Fibroblast of skin of abdomen (primary cell): ENCODE data around the gene MEIG1.
"Not testable (repeated sequence)": the region's sequence is repeated elsewhere in the genome, so short reads cannot be mapped to it uniquely, and the experiment has no call there.

Experiments
- DNase-seq: peaks from one replicate; pipeline ENCODE4 v3.0.0-alpha.2; 2013

Gene MEIG1

DNA sequence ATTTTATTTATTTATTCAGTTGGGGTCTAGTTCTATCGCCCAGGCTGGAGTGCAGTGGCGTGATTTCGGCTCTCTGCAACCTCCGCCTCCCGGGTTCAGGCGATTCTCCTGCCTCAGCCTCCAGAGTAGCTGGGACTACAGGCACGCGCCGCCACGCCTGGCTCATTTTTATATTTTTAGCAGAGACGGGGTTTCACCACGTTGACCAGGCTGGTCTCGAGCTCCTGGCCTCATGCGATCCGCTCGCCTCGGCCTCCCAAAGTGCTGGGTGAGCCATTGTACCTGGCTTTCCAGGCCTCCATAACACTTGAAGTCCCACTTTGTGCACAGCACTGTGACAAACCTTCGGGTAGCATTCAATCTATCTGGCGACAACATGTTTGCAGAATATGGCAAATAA is 4.3 kb upstream of the MEIG1 start:
- DNase-seq = no peak

DNA sequence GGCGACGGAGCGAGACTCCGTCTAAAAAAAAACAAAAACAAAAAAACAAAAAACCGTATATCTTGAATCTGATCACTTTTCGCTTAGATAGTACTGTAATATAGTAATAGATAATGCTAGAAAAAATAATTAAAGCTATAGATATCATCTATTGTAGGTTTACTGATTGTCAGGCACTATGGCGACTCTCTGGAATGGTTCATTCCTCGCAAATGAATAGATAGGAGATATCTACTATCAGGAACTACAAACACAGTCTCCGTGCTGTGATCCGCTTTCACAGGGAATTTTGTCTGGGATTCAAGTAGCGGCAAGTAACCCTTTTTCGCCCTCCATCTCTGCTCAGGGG is 342 bp upstream of the MEIG1 start:
- no peak for DNase-seq

DNA sequence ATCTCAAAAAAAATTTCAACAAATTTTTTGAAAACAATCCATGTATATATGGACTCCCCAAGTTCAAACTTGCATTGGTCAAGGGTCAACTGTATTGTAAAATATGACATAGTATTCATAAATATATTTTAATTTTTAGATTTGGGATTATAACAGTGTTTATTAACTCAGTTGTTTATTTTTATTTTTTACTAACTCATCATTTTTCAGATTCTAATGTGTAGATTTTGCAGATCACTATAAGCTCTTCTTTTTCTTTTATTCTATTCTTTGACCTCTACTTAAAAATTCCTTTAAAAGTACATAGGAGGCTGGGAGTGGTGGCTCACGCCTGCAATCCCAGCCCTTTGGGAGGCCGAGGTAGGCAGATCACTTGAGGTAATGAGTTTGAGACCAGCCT is 8.7 kb downstream of the MEIG1 start:
- no peak for DNase-seq

DNA sequence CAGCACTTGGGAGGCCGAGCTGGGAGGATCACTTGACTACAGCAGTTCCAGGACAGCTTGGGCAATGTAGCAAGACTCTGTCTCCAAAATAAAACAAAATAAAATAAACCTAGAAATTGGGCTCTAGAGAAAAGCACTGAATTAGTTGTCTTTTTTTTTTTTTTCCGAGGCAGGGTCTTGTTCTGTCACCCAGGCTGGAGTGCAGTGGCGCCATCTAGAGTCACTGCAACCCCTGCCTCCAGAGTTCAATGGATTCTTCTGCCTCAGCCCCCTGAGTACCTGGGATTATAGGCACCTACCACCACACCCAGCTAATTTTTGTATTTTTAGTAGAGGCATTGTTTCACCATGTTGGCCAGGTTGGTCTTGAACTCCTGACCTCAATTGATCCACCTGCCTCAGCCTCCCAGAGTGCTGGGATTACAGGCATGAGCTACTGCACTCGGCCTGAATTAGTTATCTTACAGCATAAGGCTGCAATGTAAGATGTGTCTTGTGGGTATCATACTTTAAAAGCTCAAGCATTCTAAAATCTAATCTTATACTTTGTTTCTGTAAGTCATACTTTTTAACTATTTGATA is 12.8 kb downstream of the MEIG1 start:
- peak; percentile 18 for DNase-seq

DNA sequence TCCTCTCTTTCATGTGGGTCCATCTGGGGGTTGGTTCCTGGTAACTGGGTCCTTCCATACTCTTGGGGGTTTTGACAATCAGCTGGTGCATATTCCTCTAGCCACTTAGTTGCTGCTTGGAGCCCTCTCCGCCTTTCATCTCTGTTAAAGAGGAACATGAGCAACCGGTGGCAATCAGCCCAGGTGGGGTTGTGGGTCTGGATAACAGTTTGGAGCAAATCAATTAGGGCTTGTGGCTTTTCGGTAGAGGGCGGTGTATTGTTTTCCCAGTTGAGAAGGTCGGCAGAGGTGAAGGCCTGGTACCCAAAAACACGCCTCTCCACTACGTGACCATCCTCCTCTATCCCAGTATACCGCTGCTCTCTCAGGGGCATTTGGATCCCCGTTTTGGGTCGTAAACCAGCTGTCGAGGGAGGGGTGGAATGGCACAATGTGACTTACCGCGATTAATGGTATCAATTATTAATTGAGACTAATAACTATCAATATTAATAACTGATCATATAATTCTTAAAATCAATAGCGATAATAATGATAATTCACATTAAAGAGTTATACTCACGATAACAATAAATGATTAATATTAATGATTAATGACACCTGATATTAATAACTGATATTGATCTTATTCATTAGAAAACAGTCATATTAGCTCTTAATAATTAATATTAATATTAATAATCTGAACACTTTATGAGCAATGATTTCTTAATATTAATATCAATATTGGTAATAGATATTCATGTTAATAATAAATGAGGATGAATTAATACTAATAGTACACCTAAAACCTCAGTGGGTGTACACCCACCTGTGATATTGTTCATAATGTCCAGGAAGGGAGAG is 15.2 kb downstream of the MEIG1 start:
- not testable (repeated sequence) for DNase-seq

DNA sequence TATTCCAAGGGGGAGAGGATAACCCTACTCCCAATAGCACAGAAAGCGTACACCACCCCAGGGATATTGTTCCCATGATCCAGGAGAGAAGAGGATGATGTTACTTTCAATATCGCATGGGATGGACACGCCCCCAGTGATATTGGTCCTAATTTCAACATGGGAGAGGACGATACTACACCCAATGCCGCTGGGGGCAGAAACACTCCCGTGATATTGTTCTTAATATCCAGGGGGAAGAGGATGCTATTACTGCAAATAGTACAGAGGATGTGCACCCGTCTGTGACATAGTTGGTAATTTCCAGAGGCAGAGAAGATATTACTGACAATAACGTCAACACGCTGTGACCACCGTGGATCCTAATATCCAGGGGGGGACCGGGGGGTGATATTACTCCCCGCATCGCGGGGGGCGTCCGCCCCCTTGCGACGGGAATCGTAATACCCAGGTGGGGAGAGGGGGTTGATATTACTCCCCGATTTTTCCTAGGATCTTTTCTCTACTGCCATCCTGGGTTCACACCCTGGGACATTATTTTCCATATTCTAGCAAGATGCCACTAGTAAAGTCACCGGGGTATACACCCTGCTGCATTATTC is 16.6 kb downstream of the MEIG1 start:
- DNase-seq = no peak

DNA sequence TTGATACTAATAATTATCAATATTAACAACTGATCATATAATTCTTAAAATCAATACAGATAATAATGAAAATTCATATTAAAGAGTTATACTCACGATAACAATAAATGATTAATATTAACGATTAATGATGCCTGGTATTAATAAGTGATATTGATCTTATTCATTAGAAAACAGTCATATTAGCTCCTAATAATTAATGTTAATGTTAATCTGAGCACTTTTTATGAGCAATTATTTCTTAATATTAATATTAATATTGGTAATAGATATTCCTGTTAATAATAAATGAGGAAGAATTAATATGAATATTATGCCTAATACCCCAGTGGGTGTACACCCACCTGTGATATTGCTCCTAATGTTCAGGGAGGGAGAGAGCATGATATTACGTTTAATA is 23.6 kb downstream of the MEIG1 start:
- no peak for DNase-seq

DNA sequence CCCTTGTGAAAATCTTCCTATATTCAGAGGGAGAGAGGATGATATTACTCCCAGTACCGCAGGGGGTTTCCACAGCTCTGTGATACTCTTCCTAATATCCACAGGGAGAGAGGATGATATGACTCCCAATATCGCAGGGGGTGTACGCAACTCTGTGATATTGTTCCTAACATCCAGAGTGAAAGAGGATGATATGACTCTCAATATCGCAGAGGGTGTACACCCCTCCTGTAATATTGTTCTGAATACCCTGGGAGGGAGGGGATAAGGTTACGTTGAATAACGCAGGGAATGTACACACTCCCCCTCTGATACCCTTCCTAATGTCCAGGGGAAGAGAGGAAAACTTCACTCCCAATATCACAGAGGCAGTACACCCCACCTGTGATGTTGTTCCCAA is 30.4 kb downstream of the MEIG1 start:
- not testable (repeated sequence) for DNase-seq

DNA sequence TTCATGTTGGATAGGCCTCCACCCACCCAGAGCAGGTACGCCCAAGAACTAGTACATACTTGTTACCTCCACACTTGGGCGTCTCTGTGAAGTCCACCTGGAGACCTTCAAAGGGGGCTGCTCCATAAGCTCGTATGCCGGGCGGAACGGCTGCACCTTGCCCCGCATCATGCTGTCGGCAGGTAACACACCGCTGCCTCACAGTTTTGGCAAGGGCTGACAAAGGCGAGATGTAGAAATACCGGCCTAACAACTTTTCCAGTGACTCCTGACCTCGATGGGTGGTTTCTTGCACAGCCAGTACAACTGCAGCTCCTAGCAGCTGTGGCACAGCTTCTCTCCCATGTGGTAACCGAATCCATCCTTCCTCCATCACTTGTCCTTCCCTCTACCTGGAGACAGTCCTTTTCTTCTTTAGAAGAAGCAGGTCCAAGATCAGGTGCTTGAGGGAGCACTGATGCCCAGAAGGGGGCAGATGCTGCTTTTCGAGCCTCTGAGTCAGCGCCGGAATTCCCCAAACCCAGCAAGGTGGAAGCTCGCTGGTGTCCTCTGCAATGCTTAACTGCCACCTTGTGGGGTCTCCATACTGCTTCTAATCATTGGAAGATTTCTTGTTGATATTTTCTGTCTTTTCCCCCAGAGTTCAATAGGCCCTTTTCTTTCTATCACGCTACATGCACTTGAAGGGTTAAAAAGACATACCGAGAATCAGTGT is 32.0 kb downstream of the MEIG1 start:
- peak; percentile 12 for DNase-seq

DNA sequence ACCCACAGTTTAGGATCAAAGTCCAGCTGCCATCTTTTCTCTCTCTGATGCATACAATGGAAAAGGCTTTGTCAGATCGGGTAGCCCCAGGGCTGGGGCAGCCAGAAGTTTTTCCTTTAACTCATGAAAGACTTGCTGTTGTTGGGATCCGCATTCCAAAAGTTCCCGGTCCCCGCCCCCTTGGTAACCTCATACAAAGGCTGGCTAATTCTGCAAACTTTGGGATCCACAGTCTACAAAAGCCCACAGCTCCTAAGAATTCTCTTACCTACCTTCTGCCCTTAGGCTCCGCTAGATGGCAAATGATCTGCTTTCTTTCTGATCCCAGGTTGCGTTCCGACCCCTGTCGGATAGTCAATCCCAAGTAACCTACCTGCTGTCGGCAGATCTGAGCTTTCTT is 33.1 kb downstream of the MEIG1 start:
- not testable (repeated sequence) for DNase-seq

DNA sequence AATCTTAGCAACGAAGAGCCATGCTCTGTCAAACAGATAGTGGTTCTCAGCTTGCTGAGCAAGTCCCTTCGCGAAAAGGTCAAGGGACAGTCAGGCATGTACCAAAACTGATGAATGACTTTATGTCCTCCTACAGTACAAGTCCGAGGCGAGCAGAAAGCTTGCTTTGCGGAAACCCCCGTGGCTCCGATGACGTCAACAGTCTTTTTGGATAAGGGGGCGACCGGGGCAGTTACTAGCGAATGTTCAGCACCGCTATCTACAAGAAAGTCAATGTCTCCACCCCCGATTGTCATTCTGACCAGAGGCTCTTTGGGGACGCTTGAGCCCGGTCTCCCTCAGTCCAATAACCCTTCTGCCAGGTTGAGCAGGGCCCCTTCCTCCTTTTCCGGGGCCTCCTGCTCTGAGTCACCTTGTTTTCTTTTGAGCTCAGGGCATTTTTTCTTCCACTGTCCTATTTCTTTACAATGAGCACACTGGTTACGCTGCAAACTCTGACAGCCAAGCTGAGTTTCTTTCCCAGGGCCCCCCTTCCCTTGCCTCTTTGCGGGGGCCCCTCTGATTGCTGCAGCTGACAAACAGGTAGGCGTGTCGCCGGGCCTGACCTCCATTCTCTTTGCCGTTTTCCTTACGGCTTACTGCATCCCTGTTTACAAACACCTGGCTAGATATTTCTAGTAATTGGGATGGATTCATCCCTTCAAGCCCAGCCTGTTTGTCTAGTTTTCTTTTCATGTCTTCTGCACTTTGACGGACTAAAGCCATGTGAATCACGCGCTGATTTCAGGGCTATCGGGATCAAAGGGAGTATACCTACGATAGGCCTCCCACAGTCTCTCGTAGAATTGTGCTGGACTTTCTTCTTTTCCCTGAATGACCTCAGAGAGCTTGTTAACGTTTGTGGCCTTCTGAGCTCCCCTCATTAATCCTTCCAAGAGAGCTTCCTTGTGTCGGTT is 34.6 kb downstream of the MEIG1 start:
- DNase-seq = not testable (repeated sequence)

DNA sequence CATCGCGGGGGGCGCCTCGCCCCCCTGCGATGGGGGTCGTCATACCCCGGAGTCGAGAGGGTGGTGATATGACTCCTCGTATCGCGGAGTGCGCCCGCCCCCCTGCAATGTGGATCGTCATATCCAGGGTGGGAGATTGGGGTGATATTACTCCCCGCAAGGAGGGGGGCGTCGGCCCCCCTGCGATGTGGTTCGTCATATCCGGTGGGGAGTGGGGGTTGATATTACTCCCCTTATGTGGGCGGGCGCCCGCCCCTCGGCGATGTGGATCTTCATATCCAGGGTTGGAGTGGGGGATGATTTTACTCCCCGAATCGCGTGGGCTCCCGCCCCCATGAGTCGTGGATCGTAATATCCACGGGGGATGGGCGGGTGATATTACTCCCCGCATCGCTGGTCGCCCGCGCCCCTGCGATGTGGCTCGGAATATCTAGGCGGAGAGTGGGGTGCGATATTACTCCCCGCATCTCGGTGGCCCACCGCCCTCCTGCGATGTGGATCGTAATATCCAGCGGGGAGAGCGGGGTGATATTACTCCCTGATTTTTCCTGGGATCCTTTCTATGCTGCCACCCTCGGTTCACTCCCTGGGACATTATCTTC is 36.9 kb downstream of the MEIG1 start:
- DNase-seq = no peak

DNA sequence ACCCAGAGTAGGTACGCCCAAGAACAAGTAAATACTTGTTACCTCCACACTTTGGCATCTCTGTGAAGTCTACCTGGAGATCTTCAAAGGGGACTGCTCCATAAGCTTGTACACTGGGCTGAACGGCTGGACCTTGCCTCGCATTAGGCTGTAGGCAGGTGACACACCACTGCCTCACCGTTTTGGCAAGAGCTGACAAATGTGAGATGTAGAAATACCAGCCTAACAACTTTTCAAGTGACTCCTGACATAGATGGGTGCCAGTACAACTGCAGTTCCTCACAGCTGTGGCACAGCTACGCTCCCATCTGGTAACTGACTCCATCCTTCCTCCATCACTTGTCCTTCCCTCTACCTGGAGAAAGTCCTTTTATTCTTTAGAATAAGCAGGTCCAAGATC is 54.3 kb downstream of the MEIG1 start:
- not testable (repeated sequence) for DNase-seq

DNA sequence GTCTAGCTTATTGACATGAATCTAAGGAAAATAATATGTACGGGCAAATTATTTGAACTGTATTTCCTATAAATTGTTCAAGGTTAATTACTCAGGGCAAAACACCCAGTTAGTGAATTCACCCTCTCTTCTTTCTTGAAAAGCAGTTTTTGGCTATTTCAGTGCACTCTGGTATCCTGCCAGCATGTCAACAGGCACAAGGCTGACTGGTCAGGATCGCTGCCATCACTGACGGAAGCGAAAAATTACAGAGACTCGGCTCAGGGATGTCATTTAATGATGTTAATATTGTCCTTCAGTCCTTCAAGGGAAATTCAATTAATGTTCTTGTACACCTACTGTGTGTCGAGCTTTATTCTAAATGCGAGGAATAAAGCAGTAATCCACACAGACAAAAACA is 56.3 kb downstream of the MEIG1 start:
- no peak for DNase-seq

DNA sequence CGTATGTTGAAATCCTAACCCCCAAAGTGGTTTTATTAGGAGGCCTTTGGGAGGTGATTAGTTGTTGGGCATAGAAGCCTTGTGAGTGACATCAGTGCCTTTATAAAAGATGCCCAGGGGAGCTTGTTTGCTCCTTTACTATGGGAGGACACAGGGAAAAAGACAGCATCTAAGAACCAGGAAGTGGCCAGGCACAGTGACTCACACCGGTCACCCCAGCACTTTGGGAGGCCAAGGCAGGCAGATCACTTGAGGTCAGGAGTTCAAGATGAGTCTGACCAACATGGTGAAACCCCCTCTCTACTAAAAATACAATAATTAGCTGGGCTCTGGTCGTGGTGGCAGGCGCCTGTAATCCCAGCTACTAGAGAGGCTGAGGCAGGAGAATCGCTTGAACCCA is 61.8 kb downstream of the MEIG1 start:
- DNase-seq = not testable (repeated sequence)
